Nephron progenitor cell (in vitro differentiated cells): ENCODE data around the gene C2CD3.

Experiments used
- DNase-seq: peaks from one replicate; pipeline ENCODE4 v3.0.0; 2021
- H3K27ac Mint-ChIP-seq: 2 replicates; pipeline ENCODE4 v1.8.0; 2021; ENCODE audit warnings: mild to moderate bottlenecking, moderate library complexity, mixed read lengths
- H3K27me3 Mint-ChIP-seq: 2 replicates; pipeline ENCODE4 v1.8.0; 2021; ENCODE audit warnings: mild to moderate bottlenecking, low read depth, mixed read lengths; ENCODE audit not compliant: poor library complexity
- H3K36me3 Mint-ChIP-seq: 2 replicates; pipeline ENCODE4 v1.8.0; 2021; ENCODE audit warnings: low read depth, mixed read lengths
- H3K4me1 Mint-ChIP-seq: 2 replicates; pipeline ENCODE4 v1.8.0; 2021; ENCODE audit warnings: mixed read lengths
- H3K4me3 Mint-ChIP-seq: 2 replicates; pipeline ENCODE4 v1.8.0; 2021; ENCODE audit warnings: mild to moderate bottlenecking, moderate library complexity, mixed read lengths
- H3K9me3 Mint-ChIP-seq: 2 replicates; pipeline ENCODE4 v1.8.0; 2021; ENCODE audit warnings: mild to moderate bottlenecking, moderate library complexity, mixed read lengths
- TF ChIP-seq, protein P1 (sequence below): fragments of 200-600 bp; sonication (generic); IDR thresholded peaks from 2 replicates; pipeline ENCODE4 v1.5.0; 2021; ENCODE audit warnings: antibody characterized with exemption

Gene C2CD3

DNA sequence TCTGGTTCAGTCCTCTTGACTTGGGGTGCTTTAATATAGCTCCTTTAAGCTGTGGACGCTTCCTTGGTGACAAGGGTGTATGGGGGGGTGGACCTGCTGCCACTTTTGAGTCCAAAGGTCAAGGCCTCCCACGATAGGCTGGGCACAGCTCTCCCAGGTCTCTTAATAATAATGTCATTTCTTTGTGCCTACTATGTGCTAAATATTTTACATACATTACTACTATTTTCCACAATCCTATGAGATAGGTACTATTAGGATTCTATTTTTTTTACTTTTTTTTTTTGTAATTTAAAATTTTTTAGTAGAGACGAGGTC, 161.6 kb downstream of the C2CD3 start:
- TF ChIP-seq, protein P1, sequence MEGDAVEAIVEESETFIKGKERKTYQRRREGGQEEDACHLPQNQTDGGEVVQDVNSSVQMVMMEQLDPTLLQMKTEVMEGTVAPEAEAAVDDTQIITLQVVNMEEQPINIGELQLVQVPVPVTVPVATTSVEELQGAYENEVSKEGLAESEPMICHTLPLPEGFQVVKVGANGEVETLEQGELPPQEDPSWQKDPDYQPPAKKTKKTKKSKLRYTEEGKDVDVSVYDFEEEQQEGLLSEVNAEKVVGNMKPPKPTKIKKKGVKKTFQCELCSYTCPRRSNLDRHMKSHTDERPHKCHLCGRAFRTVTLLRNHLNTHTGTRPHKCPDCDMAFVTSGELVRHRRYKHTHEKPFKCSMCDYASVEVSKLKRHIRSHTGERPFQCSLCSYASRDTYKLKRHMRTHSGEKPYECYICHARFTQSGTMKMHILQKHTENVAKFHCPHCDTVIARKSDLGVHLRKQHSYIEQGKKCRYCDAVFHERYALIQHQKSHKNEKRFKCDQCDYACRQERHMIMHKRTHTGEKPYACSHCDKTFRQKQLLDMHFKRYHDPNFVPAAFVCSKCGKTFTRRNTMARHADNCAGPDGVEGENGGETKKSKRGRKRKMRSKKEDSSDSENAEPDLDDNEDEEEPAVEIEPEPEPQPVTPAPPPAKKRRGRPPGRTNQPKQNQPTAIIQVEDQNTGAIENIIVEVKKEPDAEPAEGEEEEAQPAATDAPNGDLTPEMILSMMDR = no peak
- DNase-seq = no peak
- H3K36me3 Mint-ChIP-seq = peaks cover 18% of the 10 kb centered on the region
- H3K4me1 Mint-ChIP-seq = peaks cover 46% of the 10 kb centered on the region
- peak overlapping the region; percentile 5 for H3K4me3 Mint-ChIP-seq
- H3K27ac Mint-ChIP-seq = peak overlapping the region; percentile 8
- peaks cover 4% of the 10 kb centered on the region for H3K27me3 Mint-ChIP-seq
- no peaks in the 10 kb centered on the region for H3K9me3 Mint-ChIP-seq

GRCh38 chr11:74008373-74009229, 162.2 kb downstream of the C2CD3 start, which contains the start of gene UCP3:
UCP3 (minus strand) TSS chr11:74009085; CDS start chr11:74007042, 2,043 bp downstream.
- Mint-ChIP-seq H3K27ac (peak within 1 kb of the TSS; percentile 8), H3K4me3 (peak within 1 kb of the TSS; percentile 5), H3K9me3 (no peaks in the 10 kb centered on the region), H3K36me3 (peaks cover 22% of the 10 kb centered on the region), H3K27me3 (peaks cover 4% of the 10 kb centered on the region), H3K4me1 (peaks cover 46% of the 10 kb centered on the region)
- no peak for DNase-seq
- TF ChIP-seq, protein P1 = no peak

DNA sequence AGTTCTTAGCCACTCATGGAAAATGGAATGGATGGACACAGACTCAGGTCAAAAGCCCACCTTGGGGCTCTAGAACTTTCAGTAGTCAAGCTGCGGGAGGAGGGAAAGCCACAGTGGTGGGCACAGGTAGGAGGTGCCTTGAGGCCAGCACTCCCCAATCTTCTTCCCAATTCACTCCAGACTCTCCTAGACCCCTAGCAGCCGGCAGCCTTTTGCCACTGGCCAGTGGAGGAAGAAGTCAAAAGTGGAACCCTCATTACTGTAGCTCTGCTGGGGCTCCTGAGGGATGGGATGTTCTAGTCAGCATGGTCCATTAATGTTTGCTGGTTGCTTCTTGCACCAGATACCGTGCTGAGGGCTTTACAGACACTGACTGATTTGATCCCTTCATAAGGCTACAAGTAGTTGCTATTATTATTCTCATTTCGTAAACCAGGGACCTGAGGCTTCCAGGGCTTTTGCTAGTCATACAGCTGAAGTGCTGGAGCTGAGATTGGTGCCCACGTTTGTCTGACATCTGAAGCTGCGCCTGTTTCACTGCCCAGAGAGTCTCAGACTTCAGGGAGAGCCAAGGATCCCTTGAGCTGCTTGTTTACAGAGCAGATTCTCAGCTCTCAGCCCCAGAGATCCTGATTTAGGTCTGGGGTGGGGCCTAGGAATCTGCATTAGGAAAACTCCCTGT, 163.0 kb downstream of the C2CD3 start:
- H3K36me3 Mint-ChIP-seq = peaks cover 29% of the 10 kb centered on the region
- H3K4me1 Mint-ChIP-seq = peaks cover 46% of the 10 kb centered on the region
- H3K9me3 Mint-ChIP-seq = no peaks in the 10 kb centered on the region
- H3K27me3 Mint-ChIP-seq = peaks cover 4% of the 10 kb centered on the region
- DNase-seq = no peak
- TF ChIP-seq, protein P1 = no peak
- no peak overlapping the region for H3K4me3 Mint-ChIP-seq
- H3K27ac Mint-ChIP-seq = no peak overlapping the region

DNA sequence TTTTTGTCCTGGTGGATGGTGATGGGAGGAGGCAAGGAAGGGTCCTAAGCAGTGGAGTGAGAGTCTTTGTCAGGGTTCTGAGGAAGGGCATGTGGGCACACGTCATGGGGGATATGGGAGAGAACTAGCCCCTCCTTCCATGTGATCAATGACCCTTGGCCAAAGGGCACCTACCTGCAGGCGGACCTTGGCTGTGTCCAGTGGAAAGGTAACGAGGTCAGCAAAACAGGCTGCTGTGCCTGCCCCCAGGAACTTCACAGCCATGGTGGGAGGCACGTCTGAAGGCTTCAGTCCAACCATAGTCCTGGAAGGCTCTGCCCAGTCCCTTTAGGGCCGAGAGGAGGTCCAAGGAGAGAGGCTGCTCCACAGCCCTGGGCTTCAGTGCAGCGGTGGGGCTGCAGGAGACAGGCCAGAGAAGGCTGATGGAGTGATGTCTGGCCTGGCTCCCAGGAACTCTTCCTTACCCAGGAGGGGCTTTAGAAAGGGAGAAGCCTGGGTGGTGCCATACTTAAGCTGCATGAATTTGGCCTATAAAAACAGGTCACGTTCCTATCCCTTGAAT, 164.0 kb downstream of the C2CD3 start:
- no peak for DNase-seq
- no peak overlapping the region for H3K4me3 Mint-ChIP-seq
- H3K36me3 Mint-ChIP-seq = peaks cover 29% of the 10 kb centered on the region
- TF ChIP-seq, protein P1 = no peak
- peak overlapping the region; percentile 57 for H3K27ac Mint-ChIP-seq
- H3K27me3 Mint-ChIP-seq = peaks cover 4% of the 10 kb centered on the region
- peaks cover 45% of the 10 kb centered on the region for H3K4me1 Mint-ChIP-seq
- no peaks in the 10 kb centered on the region for H3K9me3 Mint-ChIP-seq

DNA sequence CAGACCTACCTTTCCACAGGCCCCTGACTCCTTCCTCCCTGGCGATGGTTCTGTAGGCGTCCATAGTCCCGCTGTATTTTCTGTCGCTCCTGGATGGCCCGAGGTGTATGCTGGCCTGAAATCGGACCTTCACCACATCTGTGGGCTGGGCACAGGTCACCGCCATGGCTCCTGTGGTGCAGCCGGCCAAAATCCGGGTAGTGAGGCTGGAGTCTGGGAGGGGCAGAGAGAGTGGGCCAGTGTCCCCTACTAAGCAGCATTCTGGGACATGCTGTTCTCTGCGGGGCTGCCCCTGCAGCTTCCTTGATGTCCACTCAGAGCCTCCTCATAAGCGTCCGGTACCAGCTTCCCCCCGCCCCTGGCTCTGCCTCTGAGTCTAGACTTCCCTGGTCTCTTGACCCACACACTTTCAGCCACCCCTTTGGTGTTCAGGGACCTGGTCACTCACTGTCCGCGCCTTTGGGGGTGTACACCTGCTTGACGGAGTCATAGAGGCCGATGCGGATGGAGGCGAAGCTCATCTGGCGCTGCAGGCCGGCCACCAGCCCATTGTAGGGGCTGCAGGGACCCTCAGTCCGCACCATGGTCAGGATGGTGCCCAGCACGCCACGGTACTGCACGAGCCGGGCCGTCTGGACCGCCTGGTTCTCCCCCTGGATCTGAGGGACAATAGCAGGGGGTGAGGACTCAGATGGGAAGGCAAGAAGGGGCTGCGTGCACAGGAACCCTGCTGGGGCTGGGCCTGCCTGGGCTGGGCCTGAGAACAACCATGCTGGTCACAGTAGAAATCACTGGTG, 164.9 kb downstream of the C2CD3 start:
- no peaks in the 10 kb centered on the region for H3K9me3 Mint-ChIP-seq
- no peak for DNase-seq
- H3K4me3 Mint-ChIP-seq = no peak overlapping the region
- peaks cover 4% of the 10 kb centered on the region for H3K27me3 Mint-ChIP-seq
- H3K36me3 Mint-ChIP-seq = peaks cover 30% of the 10 kb centered on the region
- H3K27ac Mint-ChIP-seq = no peak overlapping the region
- TF ChIP-seq, protein P1 = no peak
- peaks cover 43% of the 10 kb centered on the region for H3K4me1 Mint-ChIP-seq
